ENCODE measurements around the gene RGL4. TPM values are rescaled to one million over a fixed set of nuclear protein-coding genes. Genes with fewer than 3 reads are reported as not detected.
"Not testable (repeated sequence)": the region's sequence is repeated elsewhere in the genome, so short reads cannot be mapped to it uniquely, and the experiment has no call there.

The RGL4 gene
- polyA plus RNA-seq, 2 donors, result 0.40 to 0.73 TPM

GRCh38 chr22:23670378-23671295 lies 20.2 kb upstream of the RGL4 start:
- WGBS, 2 donors, result 86 to 88% methylated on average over 16 of the region's 16 CpGs
- Histone ChIP-seq H3K36me3 (ENCODE audit: control insufficient read depth in 2 of 2, insufficient read depth in 2 of 2, low read length in 1 of 2) (peaks cover 0 to 9% of the 10 kb centered on the region in 2 donors), H3K27me3 (ENCODE audit: control insufficient read depth in 1 of 2, insufficient read depth in 2 of 2, low read length in 2 of 2) (no peaks in the 10 kb centered on the region), H3K4me3 (ENCODE audit: low read depth in 1 of 2, low read length in 2 of 2) (no peak overlapping the region), H3K4me1 (ENCODE audit: control insufficient read depth in 2 of 2, insufficient read depth in 2 of 2, low read length in 1 of 2) (no peaks in the 10 kb centered on the region), H3K27ac (ENCODE audit: low read depth in 2 of 2, low read length in 1 of 2) (no peak overlapping the region), H3K9me3 (ENCODE audit: control insufficient read depth in 2 of 2, insufficient read depth in 1 of 2, low read depth in 1 of 2, low read length in 1 of 2) (no peaks in the 10 kb centered on the region)

- not testable (repeated sequence) for H3K36me3 ChIP-seq (ENCODE audit: control insufficient read depth in 2 of 2, insufficient read depth in 2 of 2, low read length in 1 of 2); H3K9me3 ChIP-seq (ENCODE audit: control insufficient read depth in 2 of 2, insufficient read depth in 1 of 2, low read depth in 1 of 2, low read length in 1 of 2); H3K27ac ChIP-seq (ENCODE audit: low read depth in 2 of 2, low read length in 1 of 2); H3K27me3 ChIP-seq (ENCODE audit: control insufficient read depth in 1 of 2, insufficient read depth in 2 of 2, low read length in 2 of 2); H3K4me3 ChIP-seq (ENCODE audit: low read depth in 1 of 2, low read length in 2 of 2); H3K4me1 ChIP-seq (ENCODE audit: control insufficient read depth in 2 of 2, insufficient read depth in 2 of 2, low read length in 1 of 2)
- WGBS, 2 donors, result 69% methylated on average over 2 of the region's 4 CpGs; no CpG with 5 or more reads in 1 of the 2 donors
These were observed 19.4 kb upstream of the RGL4 start for GRCh38 chr22:23671387-23671786.

GRCh38 chr22:23672307-23673049 lies 18.3 kb upstream of the RGL4 start:
- not testable (repeated sequence) for H3K4me3 ChIP-seq (ENCODE audit: low read depth in 1 of 2, low read length in 2 of 2); H3K9me3 ChIP-seq (ENCODE audit: control insufficient read depth in 2 of 2, insufficient read depth in 1 of 2, low read depth in 1 of 2, low read length in 1 of 2); H3K27me3 ChIP-seq (ENCODE audit: control insufficient read depth in 1 of 2, insufficient read depth in 2 of 2, low read length in 2 of 2); H3K4me1 ChIP-seq (ENCODE audit: control insufficient read depth in 2 of 2, insufficient read depth in 2 of 2, low read length in 1 of 2); H3K27ac ChIP-seq (ENCODE audit: low read depth in 2 of 2, low read length in 1 of 2); H3K36me3 ChIP-seq (ENCODE audit: control insufficient read depth in 2 of 2, insufficient read depth in 2 of 2, low read length in 1 of 2)
- 86 to 93% methylated on average over 8 of the region's 8 CpGs for WGBS, 2 donors

GRCh38 chr22:23673050-23673620 lies 17.7 kb upstream of the RGL4 start:
- Histone ChIP-seq H3K27ac (ENCODE audit: low read depth in 2 of 2, low read length in 1 of 2) (no peak overlapping the region), H3K9me3 (ENCODE audit: control insufficient read depth in 2 of 2, insufficient read depth in 1 of 2, low read depth in 1 of 2, low read length in 1 of 2) (no peaks in the 10 kb centered on the region), H3K4me1 (ENCODE audit: control insufficient read depth in 2 of 2, insufficient read depth in 2 of 2, low read length in 1 of 2) (no peaks in the 10 kb centered on the region), H3K36me3 (ENCODE audit: control insufficient read depth in 2 of 2, insufficient read depth in 2 of 2, low read length in 1 of 2) (peaks cover 0 to 9% of the 10 kb centered on the region in 2 donors), H3K27me3 (ENCODE audit: control insufficient read depth in 1 of 2, insufficient read depth in 2 of 2, low read length in 2 of 2) (no peaks in the 10 kb centered on the region), H3K4me3 (ENCODE audit: low read depth in 1 of 2, low read length in 2 of 2) (no peak overlapping the region)
- 87 to 90% methylated on average over 7 of the region's 7 CpGs for WGBS, 2 donors

GRCh38 chr22:23673826-23674690 lies 16.8 kb upstream of the RGL4 start:
- Histone ChIP-seq H3K27ac (ENCODE audit: low read depth in 2 of 2, low read length in 1 of 2) (no peak overlapping the region), H3K4me1 (ENCODE audit: control insufficient read depth in 2 of 2, insufficient read depth in 2 of 2, low read length in 1 of 2) (no peaks in the 10 kb centered on the region), H3K9me3 (ENCODE audit: control insufficient read depth in 2 of 2, insufficient read depth in 1 of 2, low read depth in 1 of 2, low read length in 1 of 2) (no peaks in the 10 kb centered on the region), H3K36me3 (ENCODE audit: control insufficient read depth in 2 of 2, insufficient read depth in 2 of 2, low read length in 1 of 2) (peaks cover 0 to 9% of the 10 kb centered on the region in 2 donors), H3K27me3 (ENCODE audit: control insufficient read depth in 1 of 2, insufficient read depth in 2 of 2, low read length in 2 of 2) (no peaks in the 10 kb centered on the region), H3K4me3 (ENCODE audit: low read depth in 1 of 2, low read length in 2 of 2) (no peak overlapping the region)
- 84 to 91% methylated on average over 25 to 26 of the region's 26 CpGs for whole genome bisulfite sequencing, 2 donors

GRCh38 chr22:23674886-23675501 lies 15.8 kb upstream of the RGL4 start:
- H3K36me3 ChIP-seq (ENCODE audit: control insufficient read depth in 2 of 2, insufficient read depth in 2 of 2, low read length in 1 of 2), result peaks cover 0 to 11% of the 10 kb centered on the region in 2 donors
- not testable (repeated sequence) for H3K27me3 ChIP-seq (ENCODE audit: control insufficient read depth in 1 of 2, insufficient read depth in 2 of 2, low read length in 2 of 2); H3K4me1 ChIP-seq (ENCODE audit: control insufficient read depth in 2 of 2, insufficient read depth in 2 of 2, low read length in 1 of 2); H3K4me3 ChIP-seq (ENCODE audit: low read depth in 1 of 2, low read length in 2 of 2); H3K9me3 ChIP-seq (ENCODE audit: control insufficient read depth in 2 of 2, insufficient read depth in 1 of 2, low read depth in 1 of 2, low read length in 1 of 2); H3K27ac ChIP-seq (ENCODE audit: low read depth in 2 of 2, low read length in 1 of 2)
- WGBS, 2 donors, result 90 to 93% methylated on average over 6 of the region's 6 CpGs

- no peaks in the 10 kb centered on the region for H3K4me1 ChIP-seq (ENCODE audit: control insufficient read depth in 2 of 2, insufficient read depth in 2 of 2, low read length in 1 of 2)
- no peak overlapping the region for H3K27ac ChIP-seq (ENCODE audit: low read depth in 2 of 2, low read length in 1 of 2)
- H3K27me3 ChIP-seq (ENCODE audit: control insufficient read depth in 1 of 2, insufficient read depth in 2 of 2, low read length in 2 of 2), result no peaks in the 10 kb centered on the region
- H3K4me3 ChIP-seq (ENCODE audit: low read depth in 1 of 2, low read length in 2 of 2), result no peak overlapping the region
- 65 to 76% methylated on average over 17 of the region's 17 CpGs for WGBS, 2 donors
- peaks cover 0 to 10% of the 10 kb centered on the region in 2 donors for H3K36me3 ChIP-seq (ENCODE audit: control insufficient read depth in 2 of 2, insufficient read depth in 2 of 2, low read length in 1 of 2)
- no peaks in the 10 kb centered on the region for H3K9me3 ChIP-seq (ENCODE audit: control insufficient read depth in 2 of 2, insufficient read depth in 1 of 2, low read depth in 1 of 2, low read length in 1 of 2)
These were observed 15.1 kb upstream of the RGL4 start for GRCh38 chr22:23675502-23676415.

GRCh38 chr22:23676841-23677700 lies 13.7 kb upstream of the RGL4 start:
- H3K4me3 ChIP-seq (ENCODE audit: low read depth in 1 of 2, low read length in 2 of 2); H3K27me3 ChIP-seq (ENCODE audit: control insufficient read depth in 1 of 2, insufficient read depth in 2 of 2, low read length in 2 of 2); H3K9me3 ChIP-seq (ENCODE audit: control insufficient read depth in 2 of 2, insufficient read depth in 1 of 2, low read depth in 1 of 2, low read length in 1 of 2); H3K4me1 ChIP-seq (ENCODE audit: control insufficient read depth in 2 of 2, insufficient read depth in 2 of 2, low read length in 1 of 2); H3K27ac ChIP-seq (ENCODE audit: low read depth in 2 of 2, low read length in 1 of 2): not testable (repeated sequence)
- WGBS, 2 donors, result 97% methylated on average over 12 of the region's 12 CpGs
- H3K36me3 ChIP-seq (ENCODE audit: control insufficient read depth in 2 of 2, insufficient read depth in 2 of 2, low read length in 1 of 2), result peaks cover 0 to 12% of the 10 kb centered on the region in 2 donors

All from esophagus (tissue), 2 donors.